ENCODE measurements around the gene RAB3C. TPM values are rescaled to one million over a fixed set of nuclear protein-coding genes. Genes with fewer than 3 reads are reported as not detected.

The RAB3C gene
- total and polyA plus RNA-seq, 9 donors = 0.11 to 17.2 (median 2.7) TPM

DNA sequence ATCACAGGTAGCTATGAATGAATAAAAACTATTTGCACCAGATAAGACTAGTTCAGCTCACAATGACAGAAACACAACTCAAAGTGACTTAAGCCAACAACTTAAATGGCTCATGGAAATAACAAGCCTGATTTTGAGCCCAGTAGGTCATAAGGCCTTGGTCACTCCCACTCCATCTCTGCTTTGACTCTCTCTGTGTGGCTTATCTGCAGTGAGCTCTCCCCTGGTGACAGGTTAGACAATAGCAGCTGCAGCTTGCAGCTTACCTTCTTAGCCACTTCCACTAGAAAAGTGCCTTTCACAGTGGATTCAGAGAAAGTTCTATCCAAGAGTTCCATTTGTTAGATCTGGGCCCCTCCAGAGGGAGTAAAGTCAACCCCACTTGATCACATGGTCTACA is 315.7 kb downstream of the RAB3C start:
- H3K36me3 ChIP-seq = no peaks in the 10 kb centered on the region
- H3K4me1 ChIP-seq (ENCODE audit: insufficient read depth) = peaks cover 2% of the 10 kb centered on the region
- no peak overlapping the region for H3K4me3 ChIP-seq
- H3K27me3 ChIP-seq = no peaks in the 10 kb centered on the region
- H3K27ac ChIP-seq = no peak overlapping the region
- TF ChIP-seq EP300 (IDR thresholded peaks at IDR 0.05) (no peak), POLR2A (IDR thresholded peaks at IDR 0.05) (no peak), CTCF (IDR thresholded peaks at IDR 0.05) (no peak)
- intact Hi-C loops (cut with DNase I) = loop anchor here in 2 of 4 donors (10.0 kb wide), 2 partner anchors 106 to 226 kb away; no protein-coding TSS in a partner anchor
- no peak for DNase-seq
- no peaks in the 10 kb centered on the region for H3K9me3 ChIP-seq

- H3K4me3 ChIP-seq = no peak overlapping the region
- H3K27ac ChIP-seq = no peak overlapping the region
- H3K36me3 ChIP-seq = no peaks in the 10 kb centered on the region
- intact Hi-C loops (cut with DNase I) = no loop called here
- WGBS, 3 donors = 83 to 88% (median 86%) methylated on average over 11 of the region's 11 CpGs
- no peaks in the 10 kb centered on the region for H3K27me3 ChIP-seq
- TF ChIP-seq CTCF (IDR thresholded peaks at IDR 0.05) (no peak), POLR2A (IDR thresholded peaks at IDR 0.05) (no peak), EP300 (IDR thresholded peaks at IDR 0.05) (no peak)
- H3K4me1 ChIP-seq (ENCODE audit: insufficient read depth) = peaks cover 2% of the 10 kb centered on the region
- no peak for DNase-seq
- H3K9me3 ChIP-seq = no peaks in the 10 kb centered on the region
These were observed 318.4 kb downstream of the RAB3C start for GRCh38 chr5:58901271-58901670.

GRCh38 chr5:58902305-58902704 is 319.4 kb downstream of the RAB3C start:
- Histone ChIP-seq H3K9me3 (no peaks in the 10 kb centered on the region), H3K36me3 (no peaks in the 10 kb centered on the region), H3K4me3 (no peak overlapping the region), H3K4me1 (ENCODE audit: insufficient read depth) (peaks cover 2% of the 10 kb centered on the region), H3K27me3 (no peaks in the 10 kb centered on the region), H3K27ac (no peak overlapping the region)
- no peak for TF ChIP-seq POLR2A (IDR thresholded peaks at IDR 0.05)
- TF ChIP-seq EP300 (IDR thresholded peaks at IDR 0.05) = no peak
- TF ChIP-seq CTCF (IDR thresholded peaks at IDR 0.05) = no peak
- intact Hi-C loops (cut with DNase I) = no loop called here
- DNase-seq = peak in 1 of 5 donors; percentile 42

GRCh38 chr5:58902765-58903164 is 319.9 kb downstream of the RAB3C start:
- H3K36me3 ChIP-seq = no peaks in the 10 kb centered on the region
- peaks cover 2% of the 10 kb centered on the region for H3K4me1 ChIP-seq (ENCODE audit: insufficient read depth)
- H3K9me3 ChIP-seq = no peaks in the 10 kb centered on the region
- H3K4me3 ChIP-seq = no peak overlapping the region
- 79 to 86% (median 86%) methylated on average over 2 of the region's 2 CpGs for WGBS, 3 donors
- TF ChIP-seq EP300 (IDR thresholded peaks at IDR 0.05) (no peak), CTCF (IDR thresholded peaks at IDR 0.05) (no peak), POLR2A (IDR thresholded peaks at IDR 0.05) (no peak)
- no peak overlapping the region for H3K27ac ChIP-seq
- no peak for DNase-seq
- intact Hi-C loops (cut with DNase I) = no loop called here
- no peaks in the 10 kb centered on the region for H3K27me3 ChIP-seq

DNA sequence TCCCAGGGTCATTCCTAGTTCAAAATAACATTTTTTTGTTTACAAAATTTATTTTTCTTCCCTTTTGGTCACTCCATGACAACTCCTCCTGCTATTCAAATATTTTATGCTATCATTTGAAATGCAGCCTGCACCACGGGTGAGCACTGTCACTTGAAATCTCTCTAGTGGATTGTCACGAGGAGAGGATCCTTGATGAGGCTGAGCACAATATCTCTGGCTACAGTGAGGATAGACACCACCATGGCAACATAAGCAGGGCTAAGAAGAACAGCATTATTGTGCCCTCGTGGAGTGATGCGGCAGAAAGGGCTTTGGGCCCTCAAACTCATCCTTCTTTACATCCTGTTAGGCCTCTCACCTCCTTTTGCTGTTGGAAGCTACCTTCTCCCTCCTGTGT is 321.9 kb downstream of the RAB3C start:
- Histone ChIP-seq H3K36me3 (no peaks in the 10 kb centered on the region), H3K4me1 (ENCODE audit: insufficient read depth) (peaks cover 2% of the 10 kb centered on the region), H3K27me3 (no peaks in the 10 kb centered on the region), H3K9me3 (no peaks in the 10 kb centered on the region), H3K4me3 (no peak overlapping the region), H3K27ac (no peak overlapping the region)
- DNase-seq = no peak
- no peak for TF ChIP-seq POLR2A (IDR thresholded peaks at IDR 0.05)
- TF ChIP-seq CTCF (IDR thresholded peaks at IDR 0.05) = no peak
- no peak for TF ChIP-seq EP300 (IDR thresholded peaks at IDR 0.05)
- intact Hi-C loops (cut with DNase I) = no loop called here
- 51 to 65% (median 56%) methylated on average over 4 of the region's 4 CpGs for WGBS, 3 donors
